CD8-positive, alpha-beta memory T cell (primary cell): ENCODE results near the gene SNAPC2. TPM values are rescaled to one million over a fixed set of nuclear protein-coding genes. Genes with fewer than 3 reads are reported as not detected.

ENCODE experiments used
- CTCF ChIA-PET: fragments of 350-600 bp; sonication (Branson Sonifier 250); formaldehyde crosslinking; loops from one replicate; lab custom pipeline; 2021; ENCODE audit warnings: antibody characterized with exemption; lab: Charles Lee
- POLR2A ChIA-PET: fragments of 350-600 bp; sonication (Branson Sonifier 250); formaldehyde crosslinking; loops from one replicate; lab custom pipeline; 2021; ENCODE audit warnings: antibody characterized with exemption; lab: Charles Lee
- DNase-seq, 5 donors: peaks; one replicate each; pipeline versions ENCODE4 v3.0.0 to v3.0.0-alpha.2; 2020 to 2022; ENCODE audit warnings: mixed read lengths in 1 of 5
- H3K27ac ChIP-seq: one replicate; pipeline ENCODE4 v1.7.0; 2013; ENCODE audit warnings: low read depth, mild to moderate bottlenecking, low read length, moderate library complexity
- H3K27me3 ChIP-seq: 2 replicates; pipeline ENCODE4 v1.7.0; 2013; ENCODE audit warnings: low read length, mild to moderate bottlenecking; ENCODE audit not compliant: insufficient read depth, poor library complexity, severe bottlenecking
- H3K36me3 ChIP-seq: 2 replicates; pipeline ENCODE4 v1.7.0; 2013; ENCODE audit warnings: mild to moderate bottlenecking, low read length, moderate library complexity; ENCODE audit not compliant: insufficient read depth
- H3K4me1 ChIP-seq: 2 replicates; pipeline ENCODE4 v1.7.0; 2013; ENCODE audit warnings: mild to moderate bottlenecking, low read length, moderate library complexity; ENCODE audit not compliant: insufficient read depth
- H3K4me3 ChIP-seq: 2 replicates; pipeline ENCODE4 v1.7.0; 2013; ENCODE audit warnings: mild to moderate bottlenecking, low read length
- H3K9me3 ChIP-seq: 2 replicates; pipeline ENCODE4 v1.7.0; 2013; ENCODE audit warnings: mild to moderate bottlenecking, low read length
- H3K27ac Mint-ChIP-seq, 8 donors: one replicate each; pipeline ENCODE4 v1.8.0; 2020 to 2021; ENCODE audit warnings: mixed read lengths in 8 of 8, mild to moderate bottlenecking in 6 of 8, inconsistent platforms in 3 of 8, moderate library complexity in 3 of 8
- H3K27me3 Mint-ChIP-seq, 2 donors: one replicate each; pipeline ENCODE4 v1.8.0; 2020 to 2021; ENCODE audit warnings: mixed read lengths in 2 of 2, mild to moderate bottlenecking in 1 of 2, moderate library complexity in 1 of 2
- H3K36me3 Mint-ChIP-seq, 3 donors: one replicate each; pipeline ENCODE4 v1.8.0; 2020 to 2021; ENCODE audit warnings: mixed read lengths in 3 of 3, inconsistent platforms in 1 of 3, mild to moderate bottlenecking in 1 of 3
- H3K4me1 Mint-ChIP-seq, 3 donors: one replicate each; pipeline ENCODE4 v1.8.0; 2020 to 2021; ENCODE audit warnings: mixed read lengths in 3 of 3, inconsistent platforms in 1 of 3, mild to moderate bottlenecking in 1 of 3
- H3K4me3 Mint-ChIP-seq, 7 donors: one replicate each; pipeline ENCODE4 v1.8.0; 2020 to 2021; ENCODE audit warnings: mixed read lengths in 7 of 7, mild to moderate bottlenecking in 6 of 7, moderate library complexity in 4 of 7, inconsistent platforms in 2 of 7
- H3K9me3 Mint-ChIP-seq, 5 donors: one replicate each; pipeline ENCODE4 v1.8.0; 2020 to 2022; ENCODE audit warnings: mixed read lengths in 5 of 5, mild to moderate bottlenecking in 3 of 5, moderate library complexity in 2 of 5, inconsistent platforms in 1 of 5
- polyA plus RNA-seq: library from polyadenylated mRNA; unstranded; fragments of 300-500 nt; fragmentation: Illumina TruSeq; gene quantifications from one replicate; pipeline ENCODE4 v1.2.3, GENCODE V29; 2021
- total RNA-seq, 2 experiments: library from RNA; stranded (reverse); gene quantifications; one replicate each; pipeline ENCODE4 v1.2.3, GENCODE V29; 2021

Gene SNAPC2
- total and polyA plus RNA-seq, 3 experiments from 2014 or later, result 17.4 to 21.9 (median 18.2) TPM

GRCh38 chr19:7921302-7921966 lies 1.3 kb downstream of the SNAPC2 start:
- Histone ChIP-seq H3K36me3 (no peaks in the 10 kb centered on the region), H3K9me3 (no peaks in the 10 kb centered on the region), H3K27ac (peak overlapping the region; percentile 68), H3K4me3 (peak overlapping the region; percentile 81), H3K27me3 (peaks cover 11% of the 10 kb centered on the region), H3K4me1 (peaks cover 39% of the 10 kb centered on the region)
- Mint-ChIP-seq H3K4me3 (peak overlapping the region; percentile 84 to 95 (median 86)), H3K27ac (peak overlapping the region; percentile 85 to 97 (median 92)), H3K36me3 (peaks cover 0 to 13% (median 0%) of the 10 kb centered on the region in 3 donors), H3K9me3 (no peaks in the 10 kb centered on the region), H3K4me1 (peaks cover 25 to 60% (median 28%) of the 10 kb centered on the region in 3 donors), H3K27me3 (peaks cover 16 to 20% of the 10 kb centered on the region in 2 donors)
- POLR2A ChIA-PET, result interaction anchor here (0.5 to 3.0 kb wide), 6 partner anchors 8 to 292 kb away, joined by 3 to 42 read pairs (median 6); partner anchors contain the start of genes PET100 and TIMM44
- no peak for DNase-seq
- CTCF ChIA-PET, result interaction anchor here (1.1 to 8.3 kb wide), 7 partner anchors 18 to 1150 kb away, joined by 3 to 41 read pairs (median 3); partner anchors contain the start of genes MAP2K7 and TIMM44

GRCh38 chr19:7921967-7922835 lies 2.1 kb downstream of the SNAPC2 start:
- H3K4me3 Mint-ChIP-seq, result peak overlapping the region in 5 of 7 donors; percentile 34 to 76 (median 49)
- Histone ChIP-seq H3K36me3 (no peaks in the 10 kb centered on the region), H3K4me1 (peaks cover 36% of the 10 kb centered on the region), H3K4me3 (peak overlapping the region; percentile 81), H3K27me3 (peaks cover 8% of the 10 kb centered on the region), H3K27ac (no peak overlapping the region), H3K9me3 (no peaks in the 10 kb centered on the region)
- ChIA-PET POLR2A (interaction anchor here (3.0 kb wide), 1 partner anchor 21 kb away, joined by 42 read pairs; the partner anchor contains the start of gene TIMM44), CTCF (interaction anchor here (1.1 to 8.3 kb wide), 5 partner anchors 19 to 68 kb away, joined by 3 to 41 read pairs (median 11); partner anchors contain the start of genes MAP2K7 and TIMM44)
- peaks cover 21 to 57% (median 25%) of the 10 kb centered on the region in 3 donors for H3K4me1 Mint-ChIP-seq
- no peaks in the 10 kb centered on the region for H3K9me3 Mint-ChIP-seq
- H3K27ac Mint-ChIP-seq, result peak overlapping the region in 1 of 8 donors; percentile 81
- DNase-seq, result no peak
- peaks cover 14 to 16% of the 10 kb centered on the region in 2 donors for H3K27me3 Mint-ChIP-seq
- peaks cover 0 to 13% (median 0%) of the 10 kb centered on the region in 3 donors for H3K36me3 Mint-ChIP-seq

- H3K27me3 Mint-ChIP-seq, result peaks cover 13 to 16% of the 10 kb centered on the region in 2 donors
- peak overlapping the region in 3 of 7 donors; percentile 14 to 44 (median 36) for H3K4me3 Mint-ChIP-seq
- POLR2A ChIA-PET, result no interaction called here
- Histone ChIP-seq H3K36me3 (no peaks in the 10 kb centered on the region), H3K27me3 (peaks cover 5% of the 10 kb centered on the region), H3K4me3 (no peak overlapping the region), H3K9me3 (no peaks in the 10 kb centered on the region), H3K27ac (no peak overlapping the region), H3K4me1 (peaks cover 34% of the 10 kb centered on the region)
- H3K36me3 Mint-ChIP-seq, result peaks cover 0 to 13% (median 0%) of the 10 kb centered on the region in 3 donors
- no peak overlapping the region for H3K27ac Mint-ChIP-seq
- H3K9me3 Mint-ChIP-seq, result no peaks in the 10 kb centered on the region
- no peak for DNase-seq
- H3K4me1 Mint-ChIP-seq, result peaks cover 21 to 54% (median 25%) of the 10 kb centered on the region in 3 donors
- CTCF ChIA-PET, result interaction anchor here (1.7 to 8.3 kb wide), 2 partner anchors 54 to 69 kb away, joined by 5 to 37 read pairs; no protein-coding TSS in a partner anchor
Observed at GRCh38 chr19:7922836-7923195, 2.7 kb downstream of the SNAPC2 start.

GRCh38 chr19:7923295-7924191 lies 3.4 kb downstream of the SNAPC2 start:
- H3K9me3 Mint-ChIP-seq, result peaks cover 0 to 2% (median 0%) of the 10 kb centered on the region in 5 donors
- POLR2A ChIA-PET, result interaction anchor here (0.6 to 1.1 kb wide), 2 partner anchors 19 to 20 kb away, joined by 3 read pairs; partner anchors contain the start of gene TIMM44

GRCh38 chr19:7924241-7924640 lies 4.1 kb downstream of the SNAPC2 start:
- H3K27me3 ChIP-seq, result no peaks in the 10 kb centered on the region
- Mint-ChIP-seq H3K36me3 (peaks cover 0 to 13% (median 0%) of the 10 kb centered on the region in 3 donors), H3K27ac (no peak overlapping the region), H3K27me3 (peaks cover 5 to 8% of the 10 kb centered on the region in 2 donors), H3K4me3 (peak overlapping the region in 4 of 7 donors; percentile 31 to 61 (median 55)), H3K4me1 (peaks cover 26 to 53% (median 29%) of the 10 kb centered on the region in 3 donors), H3K9me3 (peaks cover 0 to 2% (median 0%) of the 10 kb centered on the region in 5 donors)
- ChIA-PET CTCF (interaction anchor here (1.0 to 1.7 kb wide), 2 partner anchors 20 to 70 kb away, joined by 5 read pairs; partner anchors contain the start of gene TIMM44), POLR2A (interaction anchor here (0.6 to 1.1 kb wide), 2 partner anchors 19 to 20 kb away, joined by 3 read pairs; partner anchors contain the start of gene TIMM44)
- peaks cover 29% of the 10 kb centered on the region for H3K4me1 ChIP-seq
- H3K27ac ChIP-seq, result no peak overlapping the region
- no peaks in the 10 kb centered on the region for H3K9me3 ChIP-seq
- no peaks in the 10 kb centered on the region for H3K36me3 ChIP-seq
- no peak for DNase-seq
- H3K4me3 ChIP-seq, result no peak overlapping the region

More at GRCh38 chr19:7923295-7924191, 3.4 kb downstream of the SNAPC2 start:
- CTCF ChIA-PET, result interaction anchor here (1.0 to 8.3 kb wide), 3 partner anchors 21 to 69 kb away, joined by 5 to 37 read pairs (median 5); partner anchors contain the start of gene TIMM44
- peaks cover 0 to 13% (median 0%) of the 10 kb centered on the region in 3 donors for H3K36me3 Mint-ChIP-seq
- no peak for DNase-seq
- no peak overlapping the region for H3K27ac ChIP-seq
- peak overlapping the region in 3 of 8 donors; percentile 11 to 64 (median 14) for H3K27ac Mint-ChIP-seq
- H3K4me3 Mint-ChIP-seq, result peak overlapping the region in 5 of 7 donors; percentile 14 to 44 (median 40)
- H3K4me3 ChIP-seq, result no peak overlapping the region
- H3K4me1 Mint-ChIP-seq, result peaks cover 22 to 48% (median 22%) of the 10 kb centered on the region in 3 donors
- H3K27me3 ChIP-seq, result peaks cover 5% of the 10 kb centered on the region
- H3K4me1 ChIP-seq, result peaks cover 29% of the 10 kb centered on the region
- H3K27me3 Mint-ChIP-seq, result peaks cover 6 to 9% of the 10 kb centered on the region in 2 donors
- no peaks in the 10 kb centered on the region for H3K9me3 ChIP-seq
- no peaks in the 10 kb centered on the region for H3K36me3 ChIP-seq

GRCh38 chr19:7924651-7925170 lies 4.6 kb downstream of the SNAPC2 start:
- Histone ChIP-seq H3K9me3 (no peaks in the 10 kb centered on the region), H3K4me1 (peaks cover 24% of the 10 kb centered on the region), H3K27me3 (no peaks in the 10 kb centered on the region), H3K4me3 (no peak overlapping the region), H3K36me3 (no peaks in the 10 kb centered on the region), H3K27ac (no peak overlapping the region)
- Mint-ChIP-seq H3K4me1 (peaks cover 22 to 53% (median 30%) of the 10 kb centered on the region in 3 donors), H3K4me3 (no peak overlapping the region), H3K9me3 (peaks cover 0 to 2% (median 0%) of the 10 kb centered on the region in 5 donors), H3K36me3 (peaks cover 0 to 13% (median 0%) of the 10 kb centered on the region in 3 donors), H3K27ac (peak overlapping the region in 1 of 8 donors; percentile 60), H3K27me3 (peaks cover 2 to 6% of the 10 kb centered on the region in 2 donors)
- ChIA-PET CTCF (interaction anchor here (1.0 kb wide), 1 partner anchor 19 kb away, joined by 5 read pairs; the partner anchor contains the start of gene TIMM44), POLR2A (interaction anchor here (0.6 kb wide), 1 partner anchor 20 kb away, joined by 3 read pairs; no protein-coding TSS in a partner anchor)
- DNase-seq, result no peak
